ENCODE data around the gene GALNT10. TPM values are rescaled to one million over a fixed set of nuclear protein-coding genes. Genes with fewer than 3 reads are reported as not detected.

Gene GALNT10
- total RNA-seq, 1 experiment from 2014 or later: 27.8 TPM

DNA sequence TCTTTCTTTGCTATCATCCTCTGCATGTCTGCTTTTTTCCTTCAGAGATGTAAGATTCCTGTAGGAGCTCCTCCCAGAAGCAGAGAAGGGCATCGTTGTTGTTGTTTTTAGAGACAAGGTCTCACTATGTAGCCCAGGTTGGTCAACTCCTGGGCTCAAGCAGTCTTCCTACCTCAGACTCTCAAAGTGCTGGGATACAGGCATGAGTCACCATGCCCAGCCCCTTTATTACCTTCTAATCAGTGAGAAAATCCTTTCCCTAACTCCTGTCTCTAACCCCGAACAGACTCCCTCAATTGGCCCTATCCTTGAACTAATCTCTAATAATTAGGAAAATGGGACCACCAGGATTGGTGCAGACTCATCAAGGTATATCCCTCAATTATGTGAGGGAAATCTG lies 64.4 kb downstream of the GALNT10 start:
- Histone ChIP-seq H3K9ac (ENCODE audit: low read length) (no peak overlapping the region), H3K36me3 (ENCODE audit: control insufficient read depth in 1 of 2, insufficient read depth in 2 of 2, low read length in 2 of 2) (no peaks in the 10 kb centered on the region), H3K4me2 (ENCODE audit: low read length) (no peak overlapping the region), H3K4me3 (replicated peaks in 1 of 2; ENCODE audit: low read depth in 1 of 2, low read length in 2 of 2) (no peak overlapping the region), H3K27me3 (ENCODE audit: insufficient read depth, low read length) (no peaks in the 10 kb centered on the region), H4K20me1 (ENCODE audit: insufficient read depth) (no peaks in the 10 kb centered on the region), H3K9me2 (ENCODE audit: insufficient read depth) (no peaks in the 10 kb centered on the region), H3K9me3 (ENCODE audit: control insufficient read depth in 1 of 2, insufficient read depth in 1 of 2, low read depth in 1 of 2, low read length in 2 of 2) (no peaks in the 10 kb centered on the region; a peak in 1 of 4 replicates), H3K79me2 (ENCODE audit: insufficient read depth, low read length) (no peaks in the 10 kb centered on the region), H3K4me1 (ENCODE audit: control insufficient read depth in 1 of 2, insufficient read depth in 2 of 2, low read length in 2 of 2) (no peaks in the 10 kb centered on the region), H2AFZ (ENCODE audit: low read depth, low read length, poor library complexity, severe bottlenecking) (no peak overlapping the region), H3K27ac (ENCODE audit: low read depth, low read length) (no peak overlapping the region)
- no peak for TF ChIP-seq ZNF274 (IDR thresholded peaks at IDR 0.05; ENCODE audit: low read depth, low read length)
- ChIA-PET CTCF (no interaction called here), POLR2A (no interaction called here), RAD21 (ENCODE audit: low non-redundant PET in 1 of 2, low total read pairs in 2 of 2, uncharacterized antibody in 2 of 2, unreplicated experiment in 2 of 2) (no interaction called here)
- DNase-seq (ENCODE audit: low read depth, low spot score) (no peak), ATAC-seq (no peak; the same call in 1 of the 2 replicates)
- intact Hi-C loops (cut with micrococcal nuclease): no loop called here
- BruUV-seq (replicated peaks): no TSS peak

DNA sequence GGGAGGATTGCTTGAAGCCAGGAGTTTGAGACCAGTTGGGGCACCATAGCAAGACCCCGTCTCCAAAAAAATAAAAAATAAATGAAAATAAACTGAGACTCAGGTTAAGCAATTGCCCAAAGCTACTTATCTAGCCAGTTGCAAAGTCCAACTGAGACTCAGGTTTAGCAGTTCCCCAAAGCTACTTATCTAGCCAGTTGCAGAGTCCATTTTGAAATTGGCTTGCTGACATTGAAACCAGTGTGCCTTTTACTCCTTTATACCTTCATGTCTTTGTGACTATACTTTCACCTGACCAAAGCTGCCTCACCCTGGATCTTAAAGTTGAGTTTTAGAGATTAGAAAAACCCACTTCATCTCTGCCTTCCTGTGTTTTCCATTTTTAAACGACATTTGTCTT lies 66.5 kb downstream of the GALNT10 start:
- Histone ChIP-seq H3K9ac (ENCODE audit: low read length) (no peak overlapping the region), H3K9me3 (ENCODE audit: control insufficient read depth in 1 of 2, insufficient read depth in 1 of 2, low read depth in 1 of 2, low read length in 2 of 2) (no peaks in the 10 kb centered on the region; a peak in 1 of 4 replicates), H3K9me2 (ENCODE audit: insufficient read depth) (no peaks in the 10 kb centered on the region), H3K36me3 (ENCODE audit: control insufficient read depth in 1 of 2, insufficient read depth in 2 of 2, low read length in 2 of 2) (no peaks in the 10 kb centered on the region), H3K4me2 (ENCODE audit: low read length) (no peak overlapping the region), H3K27ac (ENCODE audit: low read depth, low read length) (no peak overlapping the region), H3K4me1 (ENCODE audit: control insufficient read depth in 1 of 2, insufficient read depth in 2 of 2, low read length in 2 of 2) (no peaks in the 10 kb centered on the region), H2AFZ (ENCODE audit: low read depth, low read length, poor library complexity, severe bottlenecking) (no peak overlapping the region), H3K79me2 (ENCODE audit: insufficient read depth, low read length) (no peaks in the 10 kb centered on the region), H4K20me1 (ENCODE audit: insufficient read depth) (no peaks in the 10 kb centered on the region), H3K27me3 (ENCODE audit: insufficient read depth, low read length) (no peaks in the 10 kb centered on the region), H3K4me3 (replicated peaks in 1 of 2; ENCODE audit: low read depth in 1 of 2, low read length in 2 of 2) (no peak overlapping the region)
- DNase-seq (ENCODE audit: low read depth, low spot score): no peak
- no peak for ATAC-seq
- no TSS peak for BruUV-seq (replicated peaks)
- POLR2A ChIA-PET: no interaction called here
- CTCF ChIA-PET: no interaction called here
- RAD21 ChIA-PET (ENCODE audit: low non-redundant PET in 1 of 2, low total read pairs in 2 of 2, uncharacterized antibody in 2 of 2, unreplicated experiment in 2 of 2): no interaction called here
- no peak for TF ChIP-seq SP1 (IDR thresholded peaks at IDR 0.05; ENCODE audit: low read depth)
- TF ChIP-seq, protein P1, sequence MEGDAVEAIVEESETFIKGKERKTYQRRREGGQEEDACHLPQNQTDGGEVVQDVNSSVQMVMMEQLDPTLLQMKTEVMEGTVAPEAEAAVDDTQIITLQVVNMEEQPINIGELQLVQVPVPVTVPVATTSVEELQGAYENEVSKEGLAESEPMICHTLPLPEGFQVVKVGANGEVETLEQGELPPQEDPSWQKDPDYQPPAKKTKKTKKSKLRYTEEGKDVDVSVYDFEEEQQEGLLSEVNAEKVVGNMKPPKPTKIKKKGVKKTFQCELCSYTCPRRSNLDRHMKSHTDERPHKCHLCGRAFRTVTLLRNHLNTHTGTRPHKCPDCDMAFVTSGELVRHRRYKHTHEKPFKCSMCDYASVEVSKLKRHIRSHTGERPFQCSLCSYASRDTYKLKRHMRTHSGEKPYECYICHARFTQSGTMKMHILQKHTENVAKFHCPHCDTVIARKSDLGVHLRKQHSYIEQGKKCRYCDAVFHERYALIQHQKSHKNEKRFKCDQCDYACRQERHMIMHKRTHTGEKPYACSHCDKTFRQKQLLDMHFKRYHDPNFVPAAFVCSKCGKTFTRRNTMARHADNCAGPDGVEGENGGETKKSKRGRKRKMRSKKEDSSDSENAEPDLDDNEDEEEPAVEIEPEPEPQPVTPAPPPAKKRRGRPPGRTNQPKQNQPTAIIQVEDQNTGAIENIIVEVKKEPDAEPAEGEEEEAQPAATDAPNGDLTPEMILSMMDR (IDR thresholded peaks at IDR 0.05 in 2 of 3, conservative IDR thresholded peaks at IDR 0.05 in 1 of 3; ENCODE audit: borderline replicate concordance in 1 of 3, insufficient read depth in 1 of 3, low read depth in 2 of 3, low read length in 2 of 3): no peak
- intact Hi-C loops (cut with micrococcal nuclease): no loop called here

Measured in HCT116 (cell line).